Posterior cingulate gyrus (tissue), 11 donors: Measurements from ENCODE around the gene TGFB2.

Experiments used
- DNase-seq, 10 donors: peaks; one replicate each; pipeline versions ENCODE4 v3.0.0 to v3.0.0-alpha.2; 2020 to 2021; ENCODE audit warnings: mixed read lengths in 3 of 10
- intact Hi-C: fragments of 100-400 bp; cut with DNase I; formaldehyde crosslinking; loops from one replicate; pipeline ENCODE4 v1.15.1; 2023

Gene TGFB2

DNA sequence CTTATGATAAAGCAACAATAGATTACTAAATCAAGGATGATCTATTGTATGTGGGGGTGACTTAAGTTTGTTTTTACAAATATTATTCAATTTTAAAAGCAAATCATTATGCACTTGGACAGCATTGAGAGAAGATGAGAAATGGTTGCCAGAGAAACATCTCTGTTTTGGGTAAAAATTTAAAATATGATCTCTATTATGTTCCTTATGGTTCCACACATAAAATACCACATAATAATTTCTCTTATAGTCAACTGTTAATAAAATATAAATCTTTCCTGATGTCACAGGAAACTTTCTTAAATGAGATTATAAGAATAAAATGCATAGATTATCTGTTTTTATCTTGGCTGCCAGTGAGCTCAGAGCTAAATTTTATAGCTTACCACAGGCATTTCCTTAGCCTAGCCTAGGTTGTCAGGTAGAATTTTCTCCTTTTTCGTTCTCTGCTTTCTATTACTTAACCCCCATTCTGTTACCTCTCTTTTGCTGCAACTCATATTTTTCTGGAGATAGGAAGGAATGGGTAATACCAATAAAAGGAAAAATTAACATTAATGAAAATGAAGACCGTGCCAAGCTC, 109.7 kb downstream of the TGFB2 start:
- no peak for DNase-seq
- intact Hi-C loops: no loop called here

DNA sequence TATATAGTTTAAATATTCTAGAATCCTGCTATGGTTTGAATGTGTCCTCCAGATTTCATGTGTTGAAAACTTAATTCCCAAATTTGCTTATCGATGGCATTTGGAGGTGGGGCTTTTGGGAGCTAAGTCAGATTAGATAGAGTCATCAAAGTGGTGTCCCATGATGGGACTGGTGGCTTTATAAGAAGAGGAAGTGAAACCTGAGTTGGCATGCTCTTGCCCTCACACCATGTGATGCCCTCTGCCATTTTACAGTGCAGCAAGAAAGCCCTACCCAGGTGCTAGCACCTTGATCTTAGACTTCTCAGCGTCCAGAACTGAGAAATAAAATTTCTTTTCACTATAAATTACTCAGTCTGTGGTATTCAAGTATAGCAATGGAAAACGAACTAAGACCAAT, 111.3 kb downstream of the TGFB2 start:
- intact Hi-C loops: no loop called here
- DNase-seq: no peak

DNA sequence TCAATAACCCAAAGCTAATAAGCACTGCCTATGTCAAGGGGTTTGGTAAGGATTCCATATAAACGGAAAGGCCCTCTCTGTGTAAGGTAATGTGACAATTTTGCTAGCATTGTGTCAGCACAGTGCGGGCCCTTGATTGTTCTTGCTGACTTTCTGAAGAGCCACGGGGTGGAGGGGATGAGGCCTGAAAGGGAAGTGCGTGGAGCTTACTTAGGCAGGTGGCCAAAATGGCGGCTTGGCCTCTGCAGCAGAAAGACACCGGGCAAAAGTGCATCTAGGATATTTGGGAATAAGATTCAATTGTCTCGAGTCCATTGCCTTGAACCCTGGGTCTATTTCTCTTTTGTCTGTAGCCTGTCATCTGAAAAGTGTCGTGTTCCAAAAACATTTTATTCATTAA, 114.3 kb downstream of the TGFB2 start:
- intact Hi-C loops: no loop called here
- peak in 1 of 10 donors; percentile 59 for DNase-seq

DNA sequence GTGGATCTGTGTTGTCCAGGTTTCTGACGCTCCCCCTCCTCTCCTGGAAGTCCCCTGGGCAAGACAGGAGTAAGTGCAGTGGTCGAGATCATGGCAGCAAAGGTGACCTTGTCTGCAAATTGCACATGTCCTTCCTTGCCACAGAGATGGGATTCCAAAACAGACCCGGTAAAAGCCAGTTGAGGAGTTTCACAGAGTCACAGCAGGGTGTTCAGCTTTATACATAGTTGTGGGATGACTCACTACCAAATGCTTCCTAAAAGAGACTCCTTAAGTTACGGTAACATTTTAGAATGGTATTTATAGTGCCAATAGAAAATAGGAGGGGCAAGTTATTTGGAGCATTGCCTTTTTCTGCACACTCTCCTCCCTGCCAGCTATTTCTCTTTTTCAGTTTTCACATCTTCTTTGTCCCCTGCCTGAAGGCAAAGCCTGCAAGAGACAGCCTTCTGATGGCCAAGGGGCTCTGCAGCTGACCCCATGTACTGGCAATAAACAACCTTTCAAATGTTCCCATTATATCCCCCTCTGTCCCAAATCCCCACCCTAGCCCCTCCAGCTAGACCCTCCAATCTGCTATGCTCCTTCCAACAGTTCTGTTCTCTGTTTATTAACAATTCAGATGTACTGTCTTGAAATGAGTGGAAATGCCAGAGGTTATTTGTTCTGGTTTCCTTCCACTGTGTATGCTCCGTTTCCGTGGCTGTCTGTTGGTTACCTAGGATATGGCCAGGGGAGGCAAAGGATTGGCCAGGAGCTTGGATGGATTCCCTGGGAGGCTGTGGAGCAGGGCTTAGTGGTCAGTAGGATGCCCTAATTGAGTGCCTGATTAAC, 115.0 kb downstream of the TGFB2 start:
- intact Hi-C loops: no loop called here

DNA sequence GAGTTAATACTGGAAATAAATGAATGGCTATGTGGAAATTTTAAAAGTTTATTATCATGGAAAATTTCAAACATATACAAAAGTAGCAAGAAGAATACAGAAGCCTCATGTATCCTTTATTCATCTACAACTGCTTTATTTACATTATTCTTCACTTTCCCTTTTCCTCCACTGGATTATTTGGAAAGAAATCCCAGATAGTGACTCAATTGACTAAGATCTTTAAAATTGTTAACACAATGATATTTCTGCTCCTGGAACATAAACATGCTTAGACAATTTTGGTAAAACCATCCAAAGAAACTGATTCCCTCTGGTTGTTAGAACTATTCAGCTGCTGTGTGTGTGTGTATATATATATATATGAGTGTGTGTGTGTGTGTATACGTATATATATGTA, 116.2 kb downstream of the TGFB2 start:
- intact Hi-C loops: no loop called here
- no peak for DNase-seq

More for the DNA sequence above, 115.0 kb downstream of the TGFB2 start:
- DNase-seq: peak in 6 of 10 donors; percentile 18 to 78 (median 33)

DNA sequence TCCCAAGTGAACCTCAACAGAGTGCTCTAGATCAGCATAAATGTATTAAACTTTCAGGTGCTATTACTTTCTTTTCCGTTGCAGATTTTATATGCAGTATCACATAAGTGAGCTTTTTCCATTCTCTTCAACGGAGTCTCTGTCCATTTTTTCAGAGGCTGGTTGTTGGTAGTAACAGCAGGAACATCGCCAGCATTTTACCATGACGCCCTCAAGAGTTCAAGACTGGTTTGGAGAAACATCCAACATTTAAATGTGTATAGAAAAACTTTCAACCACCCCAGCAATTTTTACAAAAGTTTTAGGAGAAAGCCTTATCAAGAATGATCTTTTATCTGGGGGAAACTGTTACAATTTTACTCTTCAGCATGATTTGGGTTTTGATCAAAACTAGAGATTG, 117.0 kb downstream of the TGFB2 start:
- no peak for DNase-seq
- intact Hi-C loops: no loop called here

DNA sequence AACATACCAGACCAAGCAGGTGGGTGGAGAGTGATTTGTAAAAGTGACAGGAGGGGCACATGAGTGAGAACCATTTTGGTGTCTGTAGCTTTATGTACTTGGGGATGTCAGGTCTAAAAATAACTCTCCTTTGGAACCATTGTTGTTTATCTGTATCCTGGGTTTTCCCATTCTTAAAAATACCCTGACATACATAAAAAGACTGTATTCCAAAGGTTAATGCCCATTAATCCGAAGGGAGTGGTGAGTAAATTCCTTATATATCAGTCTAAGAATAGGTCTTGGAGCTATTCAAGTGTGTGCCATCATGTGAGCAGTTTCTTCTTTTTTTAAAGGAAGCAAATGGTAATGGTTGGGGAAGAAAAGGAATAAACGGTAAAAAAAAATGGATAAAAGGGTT, 117.5 kb downstream of the TGFB2 start:
- DNase-seq: no peak
- intact Hi-C loops: no loop called here

DNA sequence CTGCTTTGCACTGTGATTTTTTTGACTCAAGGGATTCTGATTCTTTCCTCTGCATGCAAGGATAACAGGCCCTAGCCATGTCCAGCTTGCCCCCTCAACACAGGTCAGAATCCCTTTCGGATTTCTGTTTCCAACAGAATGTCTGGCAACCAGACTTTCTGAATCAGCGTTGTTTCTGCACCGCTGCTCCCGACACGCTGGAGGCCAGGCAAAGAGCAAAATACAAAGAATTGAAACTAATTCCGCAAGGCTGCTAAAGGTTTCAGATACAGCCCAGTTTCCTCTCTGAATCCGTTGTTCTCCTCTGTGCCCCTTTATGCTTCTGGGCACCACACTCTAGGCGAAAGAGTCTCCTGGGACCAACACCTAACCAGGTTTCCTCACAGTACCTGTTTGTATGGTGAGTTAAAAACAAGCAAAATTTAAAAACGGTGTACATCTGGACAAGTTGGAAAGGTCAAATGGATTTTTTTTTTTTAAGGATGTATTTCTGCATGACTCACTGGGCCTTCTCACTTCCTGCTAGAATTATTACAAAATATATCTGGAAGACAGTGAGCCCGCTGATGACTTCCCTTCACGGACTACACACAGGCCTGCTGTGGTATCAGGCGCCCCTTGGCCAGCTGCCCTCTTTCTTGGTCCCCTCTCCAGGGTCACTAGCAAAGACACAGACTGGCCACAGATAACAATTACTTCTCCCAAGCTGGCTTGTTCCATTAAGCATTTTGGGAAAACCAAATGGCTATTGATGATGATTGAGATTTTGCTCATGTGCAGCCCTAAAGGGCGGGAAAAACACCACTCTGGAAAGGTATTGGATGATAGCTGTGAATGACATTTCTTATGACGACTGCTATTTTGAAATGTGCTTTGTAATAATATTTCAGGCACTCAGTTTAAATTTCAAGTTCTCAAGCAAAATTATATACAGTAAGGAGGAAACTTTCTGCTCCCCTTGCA, 118.3 kb downstream of the TGFB2 start:
- peak in 3 of 10 donors; percentile 14 to 82 (median 72) for DNase-seq
- intact Hi-C loops: no loop called here

DNA sequence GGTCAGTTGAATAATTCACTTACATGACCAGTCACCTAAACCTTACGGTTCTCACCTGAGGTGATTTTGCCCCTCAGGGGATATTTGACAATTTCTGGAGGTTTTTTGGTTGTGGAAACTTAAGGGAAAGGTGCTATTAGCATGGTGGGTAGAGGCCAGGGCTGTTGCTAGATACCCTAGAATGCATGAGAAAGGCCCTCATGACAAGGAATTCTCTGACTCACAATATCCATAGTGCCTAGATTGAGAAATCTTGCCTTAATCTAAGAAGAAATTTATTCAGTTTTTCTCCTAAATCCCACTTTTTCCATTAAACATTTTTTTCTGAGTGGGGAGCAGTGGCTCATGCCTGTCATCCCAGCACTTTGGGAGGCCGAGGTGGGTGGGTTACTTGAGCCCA, 119.7 kb downstream of the TGFB2 start:
- DNase-seq: no peak
- intact Hi-C loops: no loop called here

DNA sequence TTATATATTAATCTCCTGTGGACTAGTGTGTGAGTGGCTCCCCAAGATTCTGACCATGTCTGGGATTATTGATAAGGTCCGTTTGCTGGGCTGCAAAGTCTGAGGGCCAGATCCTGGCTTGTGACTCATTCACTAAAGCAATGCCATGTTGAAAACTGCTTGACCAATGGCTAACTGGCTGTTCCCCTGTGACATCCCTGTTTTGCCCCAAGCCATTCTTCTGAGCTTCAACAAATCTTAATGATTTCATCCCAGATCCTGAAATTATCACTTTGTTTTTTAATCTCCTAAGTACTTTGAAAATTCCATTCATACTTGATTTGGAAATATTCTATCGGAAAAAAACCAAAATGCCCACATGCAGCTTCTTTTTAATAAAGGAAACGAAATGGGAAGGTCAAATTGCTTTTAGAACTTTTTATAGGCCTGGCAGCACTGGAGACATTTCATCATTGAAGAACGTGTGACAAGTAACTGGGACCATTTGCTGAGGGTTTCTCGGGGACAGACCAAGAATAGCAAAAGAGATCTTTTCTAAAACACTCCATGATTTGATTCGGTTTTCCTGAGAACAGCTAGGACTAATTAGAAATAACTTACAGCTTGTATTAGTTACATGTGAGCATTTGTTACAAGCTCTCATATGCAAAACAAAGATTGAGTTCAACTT, 121.3 kb downstream of the TGFB2 start:
- intact Hi-C loops: no loop called here
- no peak for DNase-seq

DNA sequence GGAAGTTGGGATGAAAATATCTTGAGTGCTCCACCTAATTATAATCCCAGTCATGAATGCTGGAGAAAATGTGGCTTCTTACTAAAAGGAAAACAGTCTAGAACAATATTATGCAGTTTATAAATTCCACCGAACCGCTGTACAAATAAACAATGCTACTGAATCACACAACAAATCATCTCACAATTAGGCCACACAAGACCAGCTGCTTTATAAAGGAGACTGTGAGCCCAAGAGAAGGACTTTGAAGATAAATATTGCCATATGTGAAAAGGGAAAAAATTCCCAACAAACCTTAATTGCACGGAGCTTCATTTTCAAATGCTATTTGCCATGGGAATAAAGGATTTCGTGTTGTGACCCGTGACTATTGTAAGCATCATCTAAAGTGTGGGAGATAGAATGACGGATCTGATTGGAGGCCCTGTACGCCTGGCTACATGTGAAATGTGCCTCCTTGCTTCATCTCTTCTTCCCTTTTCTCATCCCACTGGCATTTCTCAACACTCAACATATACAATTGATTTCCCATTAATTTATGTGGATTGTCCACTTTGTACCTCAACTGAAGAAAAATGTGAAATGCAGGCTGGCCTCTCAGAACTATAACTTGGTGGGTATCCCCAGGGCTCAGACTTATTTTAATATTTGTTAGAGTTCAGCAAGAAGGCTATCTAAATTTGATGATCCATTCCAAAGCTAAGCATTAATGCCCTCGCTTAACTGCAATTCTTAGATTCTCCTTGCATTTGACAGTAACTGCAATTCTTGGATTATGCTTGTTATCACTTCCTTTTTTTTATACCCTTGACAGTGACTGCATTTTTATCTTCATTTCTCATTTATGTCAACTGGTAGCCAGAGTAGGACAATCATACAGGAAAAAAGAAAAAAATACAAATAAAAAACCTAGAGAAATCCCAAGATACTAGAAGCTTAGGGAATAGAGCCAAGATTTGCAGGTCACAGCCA, 122.3 kb downstream of the TGFB2 start:
- intact Hi-C loops: no loop called here
- no peak for DNase-seq

DNA sequence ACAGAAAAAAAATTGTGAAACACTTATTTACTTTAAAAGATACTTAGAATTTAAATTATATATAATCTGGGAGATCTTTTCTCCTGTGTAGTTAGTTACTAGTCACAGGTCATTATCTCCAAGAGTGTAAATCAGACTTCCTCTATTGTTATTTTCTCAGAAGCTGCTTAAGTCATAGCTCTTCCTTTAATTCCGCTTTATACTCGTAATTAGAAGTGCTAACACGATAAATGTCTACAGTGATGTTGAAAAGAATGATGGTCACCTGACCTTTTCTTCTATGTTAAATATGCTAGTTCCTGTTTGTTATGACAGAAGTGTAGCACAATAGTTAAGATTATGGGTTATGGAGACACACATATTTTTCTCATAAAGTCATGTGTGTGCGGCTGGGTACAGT, 123.6 kb downstream of the TGFB2 start:
- DNase-seq: no peak
- intact Hi-C loops: no loop called here

DNA sequence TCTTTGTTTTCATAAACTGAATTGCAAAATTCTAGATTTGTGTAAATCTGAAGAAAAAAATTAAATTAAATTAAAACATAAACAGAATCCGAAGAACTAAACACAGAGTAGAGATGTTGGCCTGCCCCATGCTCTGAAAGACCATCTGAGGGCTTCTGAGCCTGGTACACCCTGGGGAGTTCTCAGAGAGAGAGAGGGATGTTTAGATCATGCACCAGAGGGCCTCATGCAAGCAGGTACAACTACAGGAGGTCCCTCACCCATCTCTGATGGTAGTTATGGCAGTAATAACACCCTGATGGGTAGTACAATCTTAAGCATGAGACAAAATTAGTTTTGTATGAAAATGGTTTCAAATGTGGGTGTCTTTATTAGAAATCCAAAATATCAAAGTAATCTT, 127.7 kb downstream of the TGFB2 start:
- intact Hi-C loops: no loop called here
- DNase-seq: no peak

DNA sequence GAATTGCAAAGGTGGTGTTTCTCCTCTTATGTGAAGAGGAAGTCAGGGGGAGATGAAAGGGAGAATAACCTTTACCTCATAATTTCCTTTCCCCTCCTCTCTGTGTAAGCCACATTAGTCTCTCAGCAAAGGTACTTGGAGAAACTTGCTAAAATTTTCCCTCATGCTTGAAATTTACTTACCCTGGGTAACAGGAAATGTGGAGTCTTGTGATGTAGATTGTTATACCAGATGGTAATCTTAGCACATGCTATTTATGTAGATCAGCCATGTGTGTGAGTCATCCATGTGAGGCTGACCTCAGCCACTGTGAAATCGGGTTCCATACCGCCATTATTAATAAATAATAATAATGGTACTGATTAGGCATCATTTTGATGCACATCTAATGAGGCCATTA, 128.4 kb downstream of the TGFB2 start:
- no peak for DNase-seq
- intact Hi-C loops: no loop called here

DNA sequence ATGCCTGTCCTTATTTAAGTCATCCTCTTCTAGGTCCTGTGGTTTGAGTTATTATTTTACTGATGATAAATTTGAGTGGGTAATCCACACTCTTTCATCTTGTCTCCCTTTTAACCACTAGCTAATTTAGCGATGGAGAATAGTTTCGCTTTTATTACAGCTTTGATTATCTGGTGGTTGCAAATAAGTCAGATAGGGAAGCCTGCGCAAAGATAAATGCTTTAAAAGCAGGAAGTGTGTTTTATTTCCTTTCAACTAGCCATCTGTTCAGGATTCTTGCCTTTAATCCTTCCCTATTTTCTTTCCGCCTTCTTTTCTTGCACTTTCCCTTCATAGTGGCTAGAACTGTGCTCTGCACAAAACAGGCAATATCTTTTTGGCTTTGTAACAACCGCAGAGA, 129.0 kb downstream of the TGFB2 start:
- DNase-seq: no peak
- intact Hi-C loops: no loop called here

DNA sequence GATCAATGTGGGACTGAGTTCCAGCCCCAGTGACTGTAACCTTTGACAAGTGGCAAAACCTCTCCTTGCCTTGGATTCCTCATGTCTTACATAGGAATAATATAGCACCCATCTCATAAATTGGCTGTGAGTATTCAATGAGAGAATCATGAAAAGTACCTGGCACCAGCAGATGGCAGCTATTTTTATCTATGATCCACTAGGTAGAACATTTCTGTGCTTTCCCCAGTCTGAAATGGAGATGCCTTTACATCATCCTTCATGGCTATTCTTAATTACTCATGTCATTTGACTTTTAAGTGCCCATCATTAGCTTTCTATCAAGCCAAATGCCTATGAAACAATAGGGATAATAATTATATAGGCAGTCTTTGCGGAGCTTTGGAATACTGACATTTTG, 130.1 kb downstream of the TGFB2 start:
- intact Hi-C loops: no loop called here
- DNase-seq: no peak

DNA sequence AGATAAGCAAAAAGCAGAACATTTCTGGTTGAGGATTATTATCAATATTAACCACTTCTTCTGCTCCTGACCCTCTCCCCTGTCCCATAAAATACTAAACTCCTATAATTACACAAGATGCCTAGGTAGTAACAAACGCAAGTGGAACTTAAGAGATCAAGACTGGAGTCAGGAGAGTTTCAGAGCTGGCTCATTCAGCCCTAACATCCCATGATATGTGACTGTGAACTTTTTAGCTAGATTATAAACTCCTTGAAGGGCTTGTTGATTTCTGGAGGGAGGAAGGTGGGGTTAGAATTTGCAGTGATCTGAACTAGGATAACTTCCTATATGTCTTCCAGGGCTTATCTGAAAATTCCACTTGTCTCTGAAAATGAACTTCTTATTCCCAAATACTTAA, 130.6 kb downstream of the TGFB2 start:
- no peak for DNase-seq
- intact Hi-C loops: no loop called here

DNA sequence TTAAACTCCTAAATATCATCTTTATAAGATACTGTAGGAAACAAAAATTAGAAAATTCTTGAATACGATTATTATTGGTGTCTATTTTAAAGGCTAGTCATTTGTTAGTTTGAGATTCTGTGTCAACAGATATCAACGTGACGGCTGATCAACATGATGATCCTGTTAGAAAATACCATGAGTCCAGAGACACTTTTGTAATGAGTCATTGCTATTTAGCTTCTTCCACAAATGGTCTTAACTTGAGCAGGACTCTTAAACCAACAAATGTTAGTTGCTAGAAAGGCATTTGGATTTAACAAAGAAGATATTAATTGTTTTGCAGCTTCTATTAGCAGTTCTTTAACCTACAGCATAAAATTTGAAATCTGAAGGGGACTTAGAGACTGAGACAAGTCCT, 131.2 kb downstream of the TGFB2 start:
- intact Hi-C loops: no loop called here

DNA sequence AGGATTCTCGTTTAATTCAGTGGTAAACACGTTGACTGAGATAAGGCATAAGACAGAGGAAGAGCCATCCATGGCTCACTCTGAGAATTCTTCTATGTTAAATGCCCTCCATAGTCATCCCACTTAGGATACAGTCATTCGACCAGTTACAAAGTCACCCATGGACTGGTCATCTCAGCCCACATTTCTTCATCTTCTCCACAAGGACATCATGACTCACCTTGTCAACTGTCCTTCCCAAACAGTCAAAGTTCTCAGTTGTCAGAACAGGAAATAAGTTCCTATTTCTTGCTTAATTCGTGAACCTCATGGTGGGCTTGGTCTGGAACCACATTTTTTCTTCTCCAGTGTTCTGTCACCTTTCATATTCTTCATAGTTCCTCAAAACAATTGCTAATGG, 133.2 kb downstream of the TGFB2 start:
- intact Hi-C loops: no loop called here
- no peak for DNase-seq

More for the DNA sequence above, 131.2 kb downstream of the TGFB2 start:
- DNase-seq: no peak
